ENCODE measurements around the gene ADAM33.
A peak's percentile ranks its signal among the peaks of the same experiment; 100 is the strongest.

The ADAM33 gene

DNA sequence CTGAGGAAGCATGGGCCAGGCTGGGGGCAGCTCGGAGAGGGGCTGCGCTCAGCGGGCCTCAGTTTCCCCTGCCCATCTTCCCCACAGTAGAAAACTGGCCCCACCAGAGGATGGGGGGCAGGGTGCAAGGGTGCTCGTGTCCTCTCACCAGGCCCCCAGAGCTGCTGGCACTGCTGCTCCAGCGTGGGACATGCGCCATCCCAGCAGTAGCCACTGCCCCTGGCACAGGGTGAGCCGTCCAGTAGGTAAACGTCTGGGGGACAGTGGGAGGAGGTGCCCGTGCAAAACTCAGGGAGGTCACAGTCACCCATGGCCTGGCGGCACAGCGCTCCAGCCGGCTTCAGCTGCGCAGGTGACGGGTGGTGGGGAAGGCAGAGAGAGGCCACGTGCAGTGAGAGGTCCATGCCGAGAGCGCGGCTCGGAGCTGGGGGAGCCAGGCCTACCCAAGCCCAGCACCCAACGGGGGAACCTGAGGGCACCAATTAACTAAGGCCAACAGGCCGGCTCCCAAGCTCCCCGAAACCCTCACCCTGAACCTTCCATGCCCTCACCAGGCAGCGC, 9.7 kb downstream of the ADAM33 start:
- Histone ChIP-seq H2BK120ac (ENCODE audit: insufficient read depth, low read length, poor library complexity) (no peak overlapping the region), H2AK5ac (ENCODE audit: low read length) (no peak overlapping the region), H3K27me3 (ENCODE audit: insufficient read depth, low read length) (peaks cover 14% of the 10 kb centered on the region), H2AFZ (ENCODE audit: insufficient read depth, low read length, poor library complexity) (no peak overlapping the region), H4K91ac (ENCODE audit: low read depth, low read length) (no peak overlapping the region), H3K9ac (ENCODE audit: low read length) (no peak overlapping the region), H3K23ac (ENCODE audit: low read length) (no peak overlapping the region), H4K8ac (ENCODE audit: low read depth, low read length) (no peak overlapping the region), H3K14ac (ENCODE audit: low read length) (no peak overlapping the region), H3K4me2 (ENCODE audit: low read length) (no peak overlapping the region), H3K9me3 (ENCODE audit: insufficient read depth, low read depth, low read length) (peaks cover 2% of the 10 kb centered on the region), H3K36me3 (ENCODE audit: control insufficient read depth in 1 of 2, insufficient read depth in 2 of 2, low read length in 2 of 2) (peaks cover 4 to 5% of the 10 kb centered on the region in 2 experiments), H3K18ac (ENCODE audit: low read length) (no peak overlapping the region), H3K79me2 (ENCODE audit: control insufficient read depth, insufficient read depth, low read length, poor library complexity) (no peaks in the 10 kb centered on the region), H4K12ac (ENCODE audit: low read depth, low read length) (no peak overlapping the region), H3K4ac (ENCODE audit: low read depth, low read length) (no peak overlapping the region), H3K79me1 (ENCODE audit: low read length) (no peaks in the 10 kb centered on the region), H2BK12ac (ENCODE audit: low read length) (no peak overlapping the region), H2BK5ac (ENCODE audit: low read depth, low read length, poor library complexity) (no peak overlapping the region), H3K27ac (ENCODE audit: low read depth, low read length) (no peak overlapping the region), H3K4me3 (ENCODE audit: low read depth, low read length) (peak overlapping the region; percentile 20), H3K4me1 (ENCODE audit: control insufficient read depth in 1 of 2, insufficient read depth in 2 of 2, low read length in 2 of 2) (peaks cover 0 to 2% of the 10 kb centered on the region in 2 experiments)
- no peak for DNase-seq
- no CpG with 5 or more reads among the region's 23 CpGs for WGBS (ENCODE audit: extremely low coverage, insufficient coverage, insufficient read length)

DNA sequence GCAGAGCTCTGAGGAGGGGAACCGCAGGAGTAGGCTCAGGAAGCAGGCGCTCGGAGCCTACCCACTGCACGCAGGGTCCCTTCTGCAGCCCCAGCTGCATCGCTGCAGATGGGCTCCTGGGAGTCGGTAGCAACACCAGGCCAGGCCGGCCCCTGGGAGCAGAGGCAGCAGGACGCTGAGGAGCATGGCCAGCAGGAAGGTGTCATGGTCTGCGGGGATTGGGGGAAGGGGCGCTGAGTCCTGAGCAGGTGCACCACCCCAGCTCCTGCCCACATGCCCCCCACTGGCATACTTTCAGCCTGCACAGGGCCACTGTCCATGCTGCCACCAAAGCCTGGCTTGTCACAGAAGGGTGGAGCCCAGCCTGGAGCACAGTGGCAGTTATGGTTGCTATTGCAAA, 10.9 kb downstream of the ADAM33 start:
- no peak overlapping the region for H3K4me2 ChIP-seq (ENCODE audit: low read length)
- no peak overlapping the region for H3K4ac ChIP-seq (ENCODE audit: low read depth, low read length)
- H3K4me1 ChIP-seq (ENCODE audit: control insufficient read depth in 1 of 2, insufficient read depth in 2 of 2, low read length in 2 of 2), result no peaks in the 10 kb centered on the region
- H3K9me3 ChIP-seq (ENCODE audit: insufficient read depth, low read depth, low read length), result peaks cover 2% of the 10 kb centered on the region
- no peak overlapping the region for H3K23ac ChIP-seq (ENCODE audit: low read length)
- peaks cover 14% of the 10 kb centered on the region for H3K27me3 ChIP-seq (ENCODE audit: insufficient read depth, low read length)
- H4K12ac ChIP-seq (ENCODE audit: low read depth, low read length), result no peak overlapping the region
- no peak overlapping the region for H4K91ac ChIP-seq (ENCODE audit: low read depth, low read length)
- H4K8ac ChIP-seq (ENCODE audit: low read depth, low read length), result no peak overlapping the region
- WGBS (ENCODE audit: extremely low coverage, insufficient coverage, insufficient read length), result no CpG with 5 or more reads among the region's 10 CpGs
- peak overlapping the region; percentile 44 for H3K4me3 ChIP-seq (ENCODE audit: low read depth, low read length)
- no peaks in the 10 kb centered on the region for H3K79me1 ChIP-seq (ENCODE audit: low read length)
- H3K79me2 ChIP-seq (ENCODE audit: control insufficient read depth, insufficient read depth, low read length, poor library complexity), result no peaks in the 10 kb centered on the region
- H3K9ac ChIP-seq (ENCODE audit: low read length), result no peak overlapping the region
- no peak overlapping the region for H2BK120ac ChIP-seq (ENCODE audit: insufficient read depth, low read length, poor library complexity)
- no peak overlapping the region for H2BK12ac ChIP-seq (ENCODE audit: low read length)
- H2BK5ac ChIP-seq (ENCODE audit: low read depth, low read length, poor library complexity), result no peak overlapping the region
- H2AFZ ChIP-seq (ENCODE audit: insufficient read depth, low read length, poor library complexity), result no peak overlapping the region
- no peak overlapping the region for H2AK5ac ChIP-seq (ENCODE audit: low read length)
- H3K36me3 ChIP-seq (ENCODE audit: control insufficient read depth in 1 of 2, insufficient read depth in 2 of 2, low read length in 2 of 2), result peaks cover 4 to 5% of the 10 kb centered on the region in 2 experiments
- H3K14ac ChIP-seq (ENCODE audit: low read length), result no peak overlapping the region
- no peak overlapping the region for H3K27ac ChIP-seq (ENCODE audit: low read depth, low read length)
- no peak for DNase-seq
- H3K18ac ChIP-seq (ENCODE audit: low read length), result no peak overlapping the region

DNA sequence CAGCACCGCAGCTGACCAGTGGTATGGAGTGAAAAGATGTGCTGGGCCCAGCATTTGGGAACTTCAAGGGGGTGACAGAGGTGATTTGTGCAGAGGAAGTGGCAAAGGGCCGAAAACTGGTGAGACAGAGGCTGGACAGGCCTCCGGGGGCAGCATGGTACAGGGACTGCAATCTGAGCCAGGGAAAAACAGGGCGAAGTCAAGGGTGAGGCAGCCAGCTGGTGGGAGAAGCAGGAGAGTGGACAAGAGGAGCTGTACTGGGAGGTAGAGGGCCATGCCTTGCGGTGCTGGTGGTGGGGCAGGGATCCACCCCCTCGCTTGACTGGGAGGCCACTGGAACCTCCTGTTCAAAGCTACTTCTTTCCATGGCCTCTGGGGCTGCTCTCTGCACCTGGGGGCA, 11.3 kb downstream of the ADAM33 start:
- Histone ChIP-seq H4K12ac (ENCODE audit: low read depth, low read length) (no peak overlapping the region), H2BK12ac (ENCODE audit: low read length) (no peak overlapping the region), H3K4ac (ENCODE audit: low read depth, low read length) (no peak overlapping the region), H3K4me2 (ENCODE audit: low read length) (no peak overlapping the region), H3K18ac (ENCODE audit: low read length) (no peak overlapping the region), H3K4me1 (ENCODE audit: control insufficient read depth in 1 of 2, insufficient read depth in 2 of 2, low read length in 2 of 2) (no peaks in the 10 kb centered on the region), H3K23ac (ENCODE audit: low read length) (no peak overlapping the region), H3K79me1 (ENCODE audit: low read length) (no peaks in the 10 kb centered on the region), H3K27me3 (ENCODE audit: insufficient read depth, low read length) (peaks cover 14% of the 10 kb centered on the region), H2AFZ (ENCODE audit: insufficient read depth, low read length, poor library complexity) (no peak overlapping the region), H4K8ac (ENCODE audit: low read depth, low read length) (no peak overlapping the region), H3K9me3 (ENCODE audit: insufficient read depth, low read depth, low read length) (peaks cover 2% of the 10 kb centered on the region), H3K79me2 (ENCODE audit: control insufficient read depth, insufficient read depth, low read length, poor library complexity) (no peaks in the 10 kb centered on the region), H2BK120ac (ENCODE audit: insufficient read depth, low read length, poor library complexity) (no peak overlapping the region), H2AK5ac (ENCODE audit: low read length) (no peak overlapping the region), H4K91ac (ENCODE audit: low read depth, low read length) (no peak overlapping the region), H3K27ac (ENCODE audit: low read depth, low read length) (no peak overlapping the region), H3K4me3 (ENCODE audit: low read depth, low read length) (no peak overlapping the region), H3K9ac (ENCODE audit: low read length) (no peak overlapping the region), H3K14ac (ENCODE audit: low read length) (no peak overlapping the region), H3K36me3 (ENCODE audit: control insufficient read depth in 1 of 2, insufficient read depth in 2 of 2, low read length in 2 of 2) (peaks cover 4 to 5% of the 10 kb centered on the region in 2 experiments), H2BK5ac (ENCODE audit: low read depth, low read length, poor library complexity) (no peak overlapping the region)
- no CpG with 5 or more reads among the region's 6 CpGs for WGBS (ENCODE audit: extremely low coverage, insufficient coverage, insufficient read length)
- no peak for DNase-seq

DNA sequence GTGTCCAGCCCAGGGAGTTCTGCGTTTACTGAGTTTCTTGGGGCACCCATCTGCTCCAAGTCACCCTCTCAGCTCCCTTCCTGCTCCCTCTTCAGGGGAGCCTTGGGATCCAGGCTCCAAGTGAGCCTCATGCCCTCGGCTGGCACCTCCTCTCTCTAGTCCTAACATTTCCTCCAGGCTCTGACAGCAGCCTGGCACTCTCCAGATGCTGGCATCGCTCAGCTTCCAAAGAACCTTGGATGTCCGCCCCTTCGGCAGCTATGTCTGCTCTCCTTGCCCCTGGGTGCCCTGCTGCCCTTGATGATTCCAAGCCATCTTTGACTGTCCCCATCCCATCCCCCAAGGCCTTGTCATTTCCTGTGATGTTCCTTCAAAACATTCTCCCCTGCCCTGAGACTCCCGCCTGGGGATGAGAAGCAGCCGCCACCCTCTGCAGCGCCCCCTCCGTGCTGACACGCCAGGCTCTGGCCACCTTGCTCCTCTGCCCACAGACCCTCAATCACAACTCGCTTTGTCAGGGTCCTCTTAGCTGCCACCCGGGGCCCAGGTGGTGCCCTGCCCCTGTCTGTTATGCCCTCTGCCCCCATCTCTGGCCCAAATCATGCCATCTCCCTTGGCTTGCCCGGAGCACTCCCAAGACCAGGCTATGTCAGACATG, 12.0 kb downstream of the ADAM33 start:
- no peak overlapping the region for H4K12ac ChIP-seq (ENCODE audit: low read depth, low read length)
- H4K8ac ChIP-seq (ENCODE audit: low read depth, low read length), result no peak overlapping the region
- no peak overlapping the region for H2AK5ac ChIP-seq (ENCODE audit: low read length)
- H4K91ac ChIP-seq (ENCODE audit: low read depth, low read length), result no peak overlapping the region
- H3K18ac ChIP-seq (ENCODE audit: low read length), result no peak overlapping the region
- no peak overlapping the region for H3K27ac ChIP-seq (ENCODE audit: low read depth, low read length)
- no peaks in the 10 kb centered on the region for H3K79me2 ChIP-seq (ENCODE audit: control insufficient read depth, insufficient read depth, low read length, poor library complexity)
- H3K4me2 ChIP-seq (ENCODE audit: low read length), result no peak overlapping the region
- no peak overlapping the region for H3K4ac ChIP-seq (ENCODE audit: low read depth, low read length)
- H2BK5ac ChIP-seq (ENCODE audit: low read depth, low read length, poor library complexity), result no peak overlapping the region
- peaks cover 2% of the 10 kb centered on the region for H3K9me3 ChIP-seq (ENCODE audit: insufficient read depth, low read depth, low read length)
- peaks cover 14% of the 10 kb centered on the region for H3K27me3 ChIP-seq (ENCODE audit: insufficient read depth, low read length)
- no peak overlapping the region for H3K4me3 ChIP-seq (ENCODE audit: low read depth, low read length)
- no peak for DNase-seq
- no CpG with 5 or more reads among the region's 13 CpGs for WGBS (ENCODE audit: extremely low coverage, insufficient coverage, insufficient read length)
- no peak overlapping the region for H3K14ac ChIP-seq (ENCODE audit: low read length)
- no peak overlapping the region for H3K23ac ChIP-seq (ENCODE audit: low read length)
- no peak overlapping the region for H2AFZ ChIP-seq (ENCODE audit: insufficient read depth, low read length, poor library complexity)
- no peaks in the 10 kb centered on the region for H3K4me1 ChIP-seq (ENCODE audit: control insufficient read depth in 1 of 2, insufficient read depth in 2 of 2, low read length in 2 of 2)
- no peak overlapping the region for H2BK12ac ChIP-seq (ENCODE audit: low read length)
- H2BK120ac ChIP-seq (ENCODE audit: insufficient read depth, low read length, poor library complexity), result no peak overlapping the region
- no peaks in the 10 kb centered on the region for H3K79me1 ChIP-seq (ENCODE audit: low read length)
- H3K9ac ChIP-seq (ENCODE audit: low read length), result no peak overlapping the region
- peaks cover 4 to 5% of the 10 kb centered on the region in 2 experiments for H3K36me3 ChIP-seq (ENCODE audit: control insufficient read depth in 1 of 2, insufficient read depth in 2 of 2, low read length in 2 of 2)

Data from trophoblast cell (in vitro differentiated cells and primary cell).